GM12892 (cell line): ENCODE results near the gene CHST15.

Experiments
- POLR2A ChIP-seq: IDR thresholded peaks from 2 replicates; pipeline ENCODE4 v1.6.1; 2011; ENCODE audit warnings: low read depth, low read length, control low read depth
- POLR2AphosphoS5 ChIP-seq: IDR thresholded peaks from 2 replicates; pipeline ENCODE4 v1.6.1; 2011; ENCODE audit warnings: low read depth, low read length, control low read depth
- TAF1 ChIP-seq: IDR thresholded peaks from 2 replicates; pipeline ENCODE4 v1.6.1; 2011; ENCODE audit warnings: low read depth, mild to moderate bottlenecking, control low read depth, low read length, borderline replicate concordance

DNA sequence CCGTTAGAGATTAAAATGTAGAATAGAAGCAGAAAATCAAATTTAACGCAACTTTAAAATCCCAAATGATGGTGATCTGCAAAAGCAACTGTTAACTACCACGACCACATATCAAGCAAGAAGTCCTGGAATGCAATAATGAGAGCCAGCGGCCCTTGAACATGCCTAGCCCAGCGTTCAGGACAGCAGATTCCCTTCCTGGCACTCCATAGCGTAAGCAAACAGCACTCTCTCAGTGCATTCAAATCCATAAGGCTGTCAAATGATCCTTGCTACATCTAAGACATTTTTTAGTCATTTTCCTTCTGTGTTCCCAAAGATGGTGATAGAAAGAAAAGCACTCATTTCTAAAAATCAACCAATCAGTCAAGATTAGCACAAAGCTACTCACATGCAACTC is 48.1 kb downstream of the CHST15 start:
- TF ChIP-seq TAF1 (no peak), POLR2A (no peak), POLR2AphosphoS5 (no peak)
